Hepatocyte (in vitro differentiated cells): Measurements from ENCODE around the gene PWWP2B. TPM values are rescaled to one million over a fixed set of nuclear protein-coding genes. Genes with fewer than 3 reads are reported as not detected.

ENCODE experiments used
- DNase-seq: peaks from one replicate; pipeline ENCODE4 v3.0.0-alpha.2; 2016; ENCODE audit warnings: low spot score
- H2AFZ ChIP-seq: fragments of 200-600 bp; sonication (generic); 2 replicates; pipeline ENCODE4 v1.6.0; 2016; ENCODE audit warnings: antibody characterized with exemption, mild to moderate bottlenecking
- H3K27ac ChIP-seq: fragments of 200-600 bp; sonication (generic); 2 replicates; pipeline ENCODE4 v1.5.1; 2016; ENCODE audit warnings: mild to moderate bottlenecking
- H3K27me3 ChIP-seq: fragments of 200-600 bp; sonication (generic); 2 replicates; pipeline ENCODE4 v1.6.1; 2016
- H3K36me3 ChIP-seq: fragments of 200-600 bp; sonication (generic); replicated peaks from 2 replicates; pipeline ENCODE4 v1.5.1; 2016; ENCODE audit warnings: low read depth; ENCODE audit not compliant: insufficient read depth
- H3K4me1 ChIP-seq: fragments of 200-600 bp; sonication (generic); 2 replicates; pipeline ENCODE4 v1.5.1; 2016; ENCODE audit warnings: mild to moderate bottlenecking, moderate library complexity; ENCODE audit not compliant: insufficient read depth
- H3K4me2 ChIP-seq: fragments of 200-600 bp; sonication (generic); 2 replicates; pipeline ENCODE4 v1.6.0; 2016
- H3K4me3 ChIP-seq: fragments of 200-600 bp; sonication (generic); 2 replicates; pipeline ENCODE4 v1.5.1; 2016; ENCODE audit warnings: mild to moderate bottlenecking
- H3K79me2 ChIP-seq: fragments of 200-600 bp; sonication (generic); 2 replicates; pipeline ENCODE4 v1.6.0; 2017; ENCODE audit warnings: mild to moderate bottlenecking
- H3K9me2 ChIP-seq: fragments of 200-600 bp; sonication (generic); replicated peaks from 2 replicates; pipeline ENCODE4 v1.6.0; 2017; ENCODE audit warnings: mild to moderate bottlenecking; ENCODE audit not compliant: insufficient read depth
- H3K9me3 ChIP-seq: fragments of 200-600 bp; sonication (generic); 2 replicates; pipeline ENCODE4 v1.5.1; 2016; ENCODE audit warnings: low read depth, mild to moderate bottlenecking
- H4K20me1 ChIP-seq: fragments of 200-600 bp; sonication (generic); 2 replicates; pipeline ENCODE4 v1.6.0; 2016; ENCODE audit warnings: mild to moderate bottlenecking; ENCODE audit not compliant: insufficient read depth, poor library complexity, severe bottlenecking
- CTCF ChIP-seq: fragments of 200-600 bp; sonication (generic); IDR thresholded peaks from 2 replicates; pipeline ENCODE4 v1.5.1; 2016; ENCODE audit warnings: antibody characterized with exemption, mild to moderate bottlenecking; ENCODE audit not compliant: poor library complexity
- EZH2 ChIP-seq: fragments of 200-600 bp; sonication (generic); IDR thresholded peaks from 2 replicates; pipeline ENCODE4 v1.6.1; 2016; ENCODE audit warnings: antibody characterized with exemption, mild to moderate bottlenecking, borderline replicate concordance
- EZH2phosphoT487 ChIP-seq: fragments of 200-600 bp; sonication (generic); IDR thresholded peaks from one replicate; pipeline ENCODE4 v1.6.1; 2018; ENCODE audit warnings: antibody characterized with exemption, mild to moderate bottlenecking, low read depth, moderate library complexity; ENCODE audit not compliant: unreplicated experiment, severe bottlenecking
- WGBS: methylation state at CpG from one replicate; pipeline ENCODE4 v1.1.6; 2016; ENCODE audit warnings: low lambda C conversion rate; ENCODE audit errors: missing lambda C conversion rate; 5-methylcytosine and 5-hydroxymethylcytosine counted together
- polyA plus RNA-seq: library from polyadenylated mRNA; unstranded; fragments of >200 nt; fragmentation: Nextera tagmentation; extraction: Ambion mirVana; gene quantifications from 2 replicates; pipeline ENCODE4 v1.2.1, GENCODE V29; 2016
- total RNA-seq: library from RNA; depleted of rRNA; stranded (reverse); fragments of >200 nt; gene quantifications from 2 replicates; pipeline ENCODE4 v1.2.3, GENCODE V29; 2014

Gene PWWP2B
- total and polyA plus RNA-seq, 2 experiments from 2014 or later, result 10.7 to 18.0 TPM

- no peak for TF ChIP-seq CTCF
- TF ChIP-seq EZH2phosphoT487, result no peak
- no peak for TF ChIP-seq EZH2
- DNase-seq, result peak; percentile 73
- H3K36me3 ChIP-seq, result no peaks in the 10 kb centered on the region
- H4K20me1 ChIP-seq, result no peaks in the 10 kb centered on the region
- H2AFZ ChIP-seq, result no peak overlapping the region
- no peaks in the 10 kb centered on the region for H3K9me3 ChIP-seq
- H3K4me2 ChIP-seq, result peak overlapping the region; percentile 78
- H3K79me2 ChIP-seq, result peaks cover 78% of the 10 kb centered on the region
- peak overlapping the region; percentile 98 for H3K27ac ChIP-seq
- peaks cover 53% of the 10 kb centered on the region for H3K4me1 ChIP-seq
- H3K9me2 ChIP-seq, result no peaks in the 10 kb centered on the region
- WGBS, result 45% methylated on average over 16 of the region's 20 CpGs
- H3K27me3 ChIP-seq, result no peaks in the 10 kb centered on the region
- no peak overlapping the region for H3K4me3 ChIP-seq
These were observed 11.4 kb downstream of the PWWP2B start for GRCh38 chr10:132408367-132408781.

GRCh38 chr10:132408823-132409666, 12.0 kb downstream of the PWWP2B start:
- Histone ChIP-seq H3K36me3 (no peaks in the 10 kb centered on the region), H3K9me2 (no peaks in the 10 kb centered on the region), H3K4me3 (no peak overlapping the region), H3K27ac (peak overlapping the region; percentile 98), H3K4me2 (peak overlapping the region; percentile 78), H4K20me1 (no peaks in the 10 kb centered on the region), H3K79me2 (peaks cover 79% of the 10 kb centered on the region), H3K4me1 (peaks cover 60% of the 10 kb centered on the region), H3K27me3 (no peaks in the 10 kb centered on the region), H2AFZ (no peak overlapping the region), H3K9me3 (no peaks in the 10 kb centered on the region)
- 80% methylated on average over 27 of the region's 27 CpGs for WGBS
- TF ChIP-seq CTCF, result no peak
- no peak for TF ChIP-seq EZH2
- TF ChIP-seq EZH2phosphoT487, result no peak
- DNase-seq, result no peak

GRCh38 chr10:132409667-132410028, 12.6 kb downstream of the PWWP2B start:
- no peak overlapping the region for H3K4me3 ChIP-seq
- no peaks in the 10 kb centered on the region for H3K36me3 ChIP-seq
- no peaks in the 10 kb centered on the region for H3K9me3 ChIP-seq
- H2AFZ ChIP-seq, result no peak overlapping the region
- no peak overlapping the region for H3K4me2 ChIP-seq
- 93% methylated on average over 4 of the region's 4 CpGs for WGBS
- no peaks in the 10 kb centered on the region for H3K27me3 ChIP-seq
- peaks cover 66% of the 10 kb centered on the region for H3K4me1 ChIP-seq
- no peak for DNase-seq
- H3K79me2 ChIP-seq, result peaks cover 81% of the 10 kb centered on the region
- H3K9me2 ChIP-seq, result no peaks in the 10 kb centered on the region
- no peak for TF ChIP-seq EZH2
- H4K20me1 ChIP-seq, result no peaks in the 10 kb centered on the region
- H3K27ac ChIP-seq, result no peak overlapping the region

GRCh38 chr10:132410056-132410778, 13.2 kb downstream of the PWWP2B start:
- H2AFZ ChIP-seq, result no peak overlapping the region
- 96% methylated on average over 23 of the region's 28 CpGs for WGBS
- no peak overlapping the region for H3K27ac ChIP-seq

More at GRCh38 chr10:132410056-132410778, 13.2 kb downstream of the PWWP2B start:
- no peak overlapping the region for H3K4me2 ChIP-seq
- no peaks in the 10 kb centered on the region for H3K27me3 ChIP-seq
- no peak for DNase-seq
- no peak for TF ChIP-seq CTCF
- TF ChIP-seq EZH2phosphoT487, result no peak
- no peak for TF ChIP-seq EZH2
- no peaks in the 10 kb centered on the region for H3K9me3 ChIP-seq
- no peaks in the 10 kb centered on the region for H3K36me3 ChIP-seq
- peaks cover 72% of the 10 kb centered on the region for H3K4me1 ChIP-seq
- H3K79me2 ChIP-seq, result peaks cover 86% of the 10 kb centered on the region
- H4K20me1 ChIP-seq, result no peaks in the 10 kb centered on the region
- H3K4me3 ChIP-seq, result no peak overlapping the region
- H3K9me2 ChIP-seq, result no peaks in the 10 kb centered on the region
